ENCODE measurements around the gene C6orf163. TPM values are rescaled to one million over a fixed set of nuclear protein-coding genes. Genes with fewer than 3 reads are reported as not detected.

Gene C6orf163
- total RNA-seq, 1 experiment from 2014 or later, result 3.8 TPM

DNA sequence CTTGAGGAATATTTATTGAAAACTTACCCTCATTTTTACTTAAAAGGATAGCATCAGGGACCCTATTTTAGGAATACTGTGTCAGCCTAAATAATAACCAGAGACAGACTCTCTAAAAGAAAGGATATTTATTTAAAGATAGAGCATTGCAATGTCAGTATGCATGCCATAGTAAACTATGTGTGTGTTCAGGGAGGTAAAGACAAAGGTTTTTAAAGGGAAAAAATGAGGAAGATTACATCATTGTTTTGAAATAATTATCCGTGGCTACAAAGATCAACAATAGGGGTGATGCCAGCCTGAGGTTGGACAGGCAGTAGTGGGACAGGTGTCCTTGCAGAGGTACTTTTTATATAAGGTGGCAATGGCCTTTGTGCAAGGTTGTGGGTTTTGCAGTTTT, 39.4 kb downstream of the C6orf163 start:
- no peaks in the 10 kb centered on the region for H3K79me2 ChIP-seq (ENCODE audit: low read length)
- no peaks in the 10 kb centered on the region for H3K36me3 ChIP-seq (ENCODE audit: insufficient read depth, low read length)
- H3K27me3 ChIP-seq (ENCODE audit: low read length), result no peaks in the 10 kb centered on the region
- H3K4me1 ChIP-seq (ENCODE audit: low read length), result peaks cover 19% of the 10 kb centered on the region
- no peak overlapping the region for H3K4me3 ChIP-seq (ENCODE audit: low read length)
- H4K20me1 ChIP-seq (ENCODE audit: insufficient read depth, low read depth, low read length), result no peaks in the 10 kb centered on the region
- H2AFZ ChIP-seq (ENCODE audit: low read length), result 0 out of 2 replicates have a peak overlapping the region, but pooled peaks have one; percentile 46
- no peak overlapping the region for H3K9ac ChIP-seq (ENCODE audit: low read length)
- DNase-seq, result no peak
- H3K4me2 ChIP-seq (ENCODE audit: low read depth, low read length, poor library complexity, severe bottlenecking), result peak overlapping the region; percentile 42
- 0 out of 2 replicates have a peak overlapping the region, but pooled peaks have one; percentile 36 for H3K27ac ChIP-seq (ENCODE audit: low read length)
- H3K9me2 ChIP-seq (replicated peaks; ENCODE audit: insufficient read depth, low read length), result no peaks in the 10 kb centered on the region
- H3K9me3 ChIP-seq (ENCODE audit: low read length), result no peaks in the 10 kb centered on the region

- Histone ChIP-seq H3K9ac (ENCODE audit: low read length) (no peak overlapping the region), H3K4me3 (ENCODE audit: low read length) (no peak overlapping the region), H3K4me1 (ENCODE audit: low read length) (peaks cover 16% of the 10 kb centered on the region), H3K79me2 (ENCODE audit: low read length) (no peaks in the 10 kb centered on the region), H3K36me3 (ENCODE audit: insufficient read depth, low read length) (no peaks in the 10 kb centered on the region), H4K20me1 (ENCODE audit: insufficient read depth, low read depth, low read length) (no peaks in the 10 kb centered on the region), H3K27me3 (ENCODE audit: low read length) (no peaks in the 10 kb centered on the region), H3K9me2 (replicated peaks; ENCODE audit: insufficient read depth, low read length) (no peaks in the 10 kb centered on the region), H3K9me3 (ENCODE audit: low read length) (no peaks in the 10 kb centered on the region), H3K27ac (ENCODE audit: low read length) (peak overlapping the region; percentile 36; the same call in 1 of the 2 replicates), H2AFZ (ENCODE audit: low read length) (peak overlapping the region; percentile 46; the same call in 1 of the 2 replicates), H3K4me2 (ENCODE audit: low read depth, low read length, poor library complexity, severe bottlenecking) (peak overlapping the region; percentile 42)
- DNase-seq, result no peak
These were observed 39.8 kb downstream of the C6orf163 start for GRCh38 chr6:87384449-87384848.

- no peak overlapping the region for H2AFZ ChIP-seq (ENCODE audit: low read length)
- H4K20me1 ChIP-seq (ENCODE audit: insufficient read depth, low read depth, low read length), result no peaks in the 10 kb centered on the region
- no peaks in the 10 kb centered on the region for H3K9me3 ChIP-seq (ENCODE audit: low read length)
- no peak overlapping the region for H3K4me2 ChIP-seq (ENCODE audit: low read depth, low read length, poor library complexity, severe bottlenecking)
- no peak overlapping the region for H3K4me3 ChIP-seq (ENCODE audit: low read length)
- H3K27ac ChIP-seq (ENCODE audit: low read length), result no peak overlapping the region
- no peaks in the 10 kb centered on the region for H3K9me2 ChIP-seq (replicated peaks; ENCODE audit: insufficient read depth, low read length)
- H3K9ac ChIP-seq (ENCODE audit: low read length), result no peak overlapping the region
- no peaks in the 10 kb centered on the region for H3K36me3 ChIP-seq (ENCODE audit: insufficient read depth, low read length)
- H3K79me2 ChIP-seq (ENCODE audit: low read length), result no peaks in the 10 kb centered on the region
- peaks cover 3% of the 10 kb centered on the region; the same call in 1 of the 2 replicates for H3K4me1 ChIP-seq (ENCODE audit: low read length)
- DNase-seq, result peak; percentile 80
- H3K27me3 ChIP-seq (ENCODE audit: low read length), result no peaks in the 10 kb centered on the region
These were observed 46.7 kb downstream of the C6orf163 start for GRCh38 chr6:87391334-87391733.

DNA sequence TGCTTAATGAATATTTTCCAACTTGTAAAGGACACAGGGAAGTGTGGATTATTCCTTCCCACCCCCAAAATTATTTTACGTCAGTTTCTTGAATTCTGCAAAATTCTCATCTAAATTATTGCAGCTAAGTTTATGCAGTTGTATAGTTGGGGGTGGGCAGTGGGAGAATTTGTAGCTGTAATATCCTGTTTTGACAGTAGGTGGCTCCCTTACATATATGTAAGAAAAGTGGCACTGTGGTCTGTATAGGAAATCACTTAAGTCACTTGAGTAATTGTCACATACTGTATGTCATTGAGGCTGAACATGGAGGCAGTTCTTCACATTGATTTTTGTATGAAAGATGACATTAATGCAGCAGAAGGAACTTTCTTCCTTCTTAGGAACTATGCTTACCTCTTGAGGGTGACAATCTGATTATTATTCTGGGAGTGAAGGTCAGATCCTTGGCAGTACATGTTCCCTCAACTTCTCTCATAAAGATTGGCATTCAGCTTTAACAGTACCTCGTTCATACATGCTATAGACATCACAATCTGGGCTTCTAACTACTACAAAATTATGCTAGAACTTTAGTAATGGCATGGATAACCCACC, 48.5 kb downstream of the C6orf163 start:
- peak; percentile 92 for DNase-seq
- H3K36me3 ChIP-seq (ENCODE audit: insufficient read depth, low read length), result no peaks in the 10 kb centered on the region
- H3K27me3 ChIP-seq (ENCODE audit: low read length), result no peaks in the 10 kb centered on the region
- no peak overlapping the region for H3K4me2 ChIP-seq (ENCODE audit: low read depth, low read length, poor library complexity, severe bottlenecking)
- H3K4me3 ChIP-seq (ENCODE audit: low read length), result no peak overlapping the region
- no peak overlapping the region for H3K9ac ChIP-seq (ENCODE audit: low read length)
- H3K4me1 ChIP-seq (ENCODE audit: low read length), result peaks cover 13% of the 10 kb centered on the region
- H4K20me1 ChIP-seq (ENCODE audit: insufficient read depth, low read depth, low read length), result no peaks in the 10 kb centered on the region
- H3K79me2 ChIP-seq (ENCODE audit: low read length), result no peaks in the 10 kb centered on the region
- H3K9me2 ChIP-seq (replicated peaks; ENCODE audit: insufficient read depth, low read length), result no peaks in the 10 kb centered on the region
- no peaks in the 10 kb centered on the region for H3K9me3 ChIP-seq (ENCODE audit: low read length)
- H3K27ac ChIP-seq (ENCODE audit: low read length), result no peak overlapping the region
- no peak overlapping the region for H2AFZ ChIP-seq (ENCODE audit: low read length)

DNA sequence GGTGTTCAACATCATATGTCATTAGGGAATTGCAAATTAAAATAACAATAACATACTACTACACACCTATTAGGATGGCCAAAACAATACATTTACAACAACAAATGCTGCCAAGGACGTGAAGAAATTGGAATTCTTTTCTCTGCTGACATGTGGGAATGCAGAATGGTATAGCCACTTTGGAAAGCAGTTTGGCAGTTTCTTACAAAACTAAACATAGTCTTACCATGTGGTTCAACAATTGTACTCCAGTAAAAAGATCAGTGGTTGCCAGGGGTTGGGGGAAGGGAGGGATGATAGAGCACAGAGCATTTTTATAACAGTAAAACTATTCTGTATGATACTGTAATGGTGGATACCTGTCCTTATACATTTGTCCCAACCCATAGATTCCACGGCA, 50.8 kb downstream of the C6orf163 start:
- Histone ChIP-seq H4K20me1 (ENCODE audit: insufficient read depth, low read depth, low read length) (no peaks in the 10 kb centered on the region), H3K79me2 (ENCODE audit: low read length) (no peaks in the 10 kb centered on the region), H3K9me2 (replicated peaks; ENCODE audit: insufficient read depth, low read length) (no peaks in the 10 kb centered on the region), H3K4me2 (ENCODE audit: low read depth, low read length, poor library complexity, severe bottlenecking) (no peak overlapping the region), H3K27me3 (ENCODE audit: low read length) (no peaks in the 10 kb centered on the region), H3K27ac (ENCODE audit: low read length) (no peak overlapping the region), H3K4me1 (ENCODE audit: low read length) (peaks cover 13% of the 10 kb centered on the region), H2AFZ (ENCODE audit: low read length) (no peak overlapping the region), H3K4me3 (ENCODE audit: low read length) (no peak overlapping the region), H3K36me3 (ENCODE audit: insufficient read depth, low read length) (no peaks in the 10 kb centered on the region), H3K9me3 (ENCODE audit: low read length) (no peaks in the 10 kb centered on the region), H3K9ac (ENCODE audit: low read length) (no peak overlapping the region)
- no peak for DNase-seq

DNA sequence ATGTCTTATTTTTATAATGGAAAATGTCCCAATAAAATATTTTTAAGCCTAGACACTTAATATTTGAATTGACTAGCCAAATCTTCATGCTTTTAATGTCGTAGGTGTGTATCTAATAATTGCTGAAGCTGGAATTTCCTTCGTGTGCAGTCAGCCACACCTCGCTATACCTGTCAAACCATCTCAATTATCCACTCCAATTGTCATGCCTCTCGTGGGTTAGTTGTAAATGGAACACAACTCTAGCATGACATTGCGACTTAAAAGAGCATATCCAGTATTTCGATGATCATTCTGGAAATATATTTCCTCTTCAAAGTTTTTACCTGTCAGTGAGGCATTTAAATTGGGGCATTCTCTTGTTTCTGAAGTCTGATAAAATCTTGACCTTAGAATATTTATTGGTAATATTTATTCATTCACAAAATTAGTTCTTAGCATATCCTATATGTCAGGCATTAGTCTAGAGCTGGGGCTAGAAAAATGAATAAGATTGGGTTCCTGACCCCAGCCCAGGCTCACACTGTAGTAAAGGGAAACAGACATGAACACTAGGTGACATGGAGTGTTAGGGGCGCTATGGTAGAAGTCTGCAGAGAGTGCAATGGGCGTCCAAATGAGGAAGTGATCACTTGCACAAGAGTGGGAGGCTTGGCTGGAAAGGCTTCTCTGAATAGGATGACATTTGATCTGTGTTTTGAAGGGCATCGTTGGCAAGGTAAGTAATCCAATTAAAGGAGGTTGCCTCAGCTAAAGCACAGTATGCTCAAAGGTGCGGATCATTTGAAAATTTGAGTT, 52.2 kb downstream of the C6orf163 start:
- DNase-seq, result peak; percentile 77
- Histone ChIP-seq H3K27ac (ENCODE audit: low read length) (no peak overlapping the region), H3K9me3 (ENCODE audit: low read length) (no peaks in the 10 kb centered on the region), H3K36me3 (ENCODE audit: insufficient read depth, low read length) (no peaks in the 10 kb centered on the region), H2AFZ (ENCODE audit: low read length) (peak overlapping the region; percentile 10), H3K27me3 (ENCODE audit: low read length) (no peaks in the 10 kb centered on the region), H3K9me2 (replicated peaks; ENCODE audit: insufficient read depth, low read length) (no peaks in the 10 kb centered on the region), H3K9ac (ENCODE audit: low read length) (no peak overlapping the region), H3K4me2 (ENCODE audit: low read depth, low read length, poor library complexity, severe bottlenecking) (no peak overlapping the region), H3K79me2 (ENCODE audit: low read length) (no peaks in the 10 kb centered on the region), H3K4me3 (ENCODE audit: low read length) (no peak overlapping the region), H3K4me1 (ENCODE audit: low read length) (peaks cover 13% of the 10 kb centered on the region), H4K20me1 (ENCODE audit: insufficient read depth, low read depth, low read length) (no peaks in the 10 kb centered on the region)

DNA sequence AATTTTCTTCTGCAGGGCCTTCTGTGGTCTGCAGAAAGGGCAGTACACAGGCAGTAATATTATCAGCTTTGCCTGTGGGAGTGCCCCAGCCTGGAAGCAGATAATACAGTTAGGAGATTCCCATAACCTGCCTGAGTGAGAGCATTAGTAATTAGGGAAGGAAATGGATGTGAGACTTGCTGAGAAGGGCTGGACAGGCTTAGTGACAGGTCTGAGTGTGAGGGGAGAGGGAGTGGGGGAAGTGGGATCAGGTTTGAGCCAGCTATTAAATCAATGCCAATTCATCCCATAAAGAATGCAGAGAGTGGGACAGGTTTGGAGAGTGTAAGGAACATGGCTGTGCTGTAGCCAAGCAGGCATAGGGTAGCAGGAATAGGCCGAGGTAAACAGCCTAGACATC, 53.0 kb downstream of the C6orf163 start:
- H3K9me3 ChIP-seq (ENCODE audit: low read length), result no peaks in the 10 kb centered on the region
- H3K27ac ChIP-seq (ENCODE audit: low read length), result no peak overlapping the region
- no peaks in the 10 kb centered on the region for H3K79me2 ChIP-seq (ENCODE audit: low read length)
- H3K4me1 ChIP-seq (ENCODE audit: low read length), result peaks cover 13% of the 10 kb centered on the region
- H4K20me1 ChIP-seq (ENCODE audit: insufficient read depth, low read depth, low read length), result no peaks in the 10 kb centered on the region
- no peak overlapping the region for H3K4me2 ChIP-seq (ENCODE audit: low read depth, low read length, poor library complexity, severe bottlenecking)
- H3K27me3 ChIP-seq (ENCODE audit: low read length), result no peaks in the 10 kb centered on the region
- H2AFZ ChIP-seq (ENCODE audit: low read length), result no peak overlapping the region
- no peaks in the 10 kb centered on the region for H3K36me3 ChIP-seq (ENCODE audit: insufficient read depth, low read length)
- no peaks in the 10 kb centered on the region for H3K9me2 ChIP-seq (replicated peaks; ENCODE audit: insufficient read depth, low read length)
- DNase-seq, result no peak
- H3K9ac ChIP-seq (ENCODE audit: low read length), result no peak overlapping the region
- H3K4me3 ChIP-seq (ENCODE audit: low read length), result no peak overlapping the region

- no peak overlapping the region for H2AFZ ChIP-seq (ENCODE audit: low read length)
- H3K9me3 ChIP-seq (ENCODE audit: low read length), result no peaks in the 10 kb centered on the region
- no peak overlapping the region for H3K27ac ChIP-seq (ENCODE audit: low read length)
- H3K4me3 ChIP-seq (ENCODE audit: low read length), result no peak overlapping the region
- no peak for DNase-seq
- no peak overlapping the region for H3K9ac ChIP-seq (ENCODE audit: low read length)
- H3K79me2 ChIP-seq (ENCODE audit: low read length), result no peaks in the 10 kb centered on the region
- no peak overlapping the region for H3K4me2 ChIP-seq (ENCODE audit: low read depth, low read length, poor library complexity, severe bottlenecking)
- H3K4me1 ChIP-seq (ENCODE audit: low read length), result peaks cover 12% of the 10 kb centered on the region
- H3K36me3 ChIP-seq (ENCODE audit: insufficient read depth, low read length), result no peaks in the 10 kb centered on the region
- no peaks in the 10 kb centered on the region for H3K27me3 ChIP-seq (ENCODE audit: low read length)
- no peaks in the 10 kb centered on the region for H4K20me1 ChIP-seq (ENCODE audit: insufficient read depth, low read depth, low read length)
- H3K9me2 ChIP-seq (replicated peaks; ENCODE audit: insufficient read depth, low read length), result no peaks in the 10 kb centered on the region
These were observed 57.2 kb downstream of the C6orf163 start for GRCh38 chr6:87401832-87402231.

Data from Karpas-422 (cell line).